Measurements from ENCODE around the gene HKDC1. TPM values are rescaled to one million over a fixed set of nuclear protein-coding genes. Genes with fewer than 3 reads are reported as not detected.

Gene HKDC1
- polyA plus RNA-seq, 1 donor from 2014 or later, result 0.07 TPM

DNA sequence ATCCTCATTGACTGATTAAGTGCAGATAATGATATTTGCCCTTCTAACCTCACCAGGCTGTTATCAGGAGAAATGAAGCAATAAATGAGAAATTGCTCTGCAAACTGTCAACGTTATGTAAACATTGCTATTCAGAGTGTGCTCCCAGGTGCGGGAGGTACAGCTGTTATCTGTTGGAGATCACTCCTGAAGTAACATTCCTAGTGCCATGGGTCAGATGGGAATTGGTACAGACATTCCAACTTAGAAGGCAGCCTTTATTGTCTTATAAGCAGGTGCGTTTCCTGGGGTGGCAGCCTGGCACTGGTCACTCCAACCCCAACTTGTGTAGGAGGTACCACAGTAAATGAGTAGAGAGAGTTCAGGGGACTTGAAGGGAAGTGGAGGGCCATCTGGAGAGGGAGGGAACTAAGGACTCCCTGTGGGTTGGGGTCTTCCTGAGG lies 95.0 kb downstream of the HKDC1 start:
- Histone ChIP-seq H4K20me1 (ENCODE audit: insufficient read depth) (no peaks in the 10 kb centered on the region), H3F3A (ENCODE audit: insufficient read depth, low read length, poor library complexity, severe bottlenecking) (no peaks in the 10 kb centered on the region), H3K4me2 (ENCODE audit: low read length) (no peak overlapping the region), H3K9me2 (ENCODE audit: insufficient read depth, low read length) (no peaks in the 10 kb centered on the region), H3K36me3 (ENCODE audit: insufficient read depth, low read length) (no peaks in the 10 kb centered on the region), H3K27ac (ENCODE audit: low read length) (no peak overlapping the region), H2AFZ (ENCODE audit: low read depth, low read length) (no peak overlapping the region), H3K79me2 (replicated peaks; ENCODE audit: insufficient read depth, low read length) (peaks cover 8% of the 10 kb centered on the region), H3K4me3 (ENCODE audit: low read length) (no peak overlapping the region), H3K9me3 (ENCODE audit: low read length) (no peaks in the 10 kb centered on the region), H3K9ac (ENCODE audit: low read length) (no peak overlapping the region), H3K27me3 (ENCODE audit: insufficient read depth, low read depth, low read length) (no peaks in the 10 kb centered on the region)
- TF ChIP-seq EZH2 (IDR thresholded peaks at IDR 0.05; ENCODE audit: borderline replicate concordance, insufficient read depth, low read length, poor library complexity, severe bottlenecking) (no peak), EP300 (conservative IDR thresholded peaks at IDR 0.05; ENCODE audit: poor library complexity, severe bottlenecking) (no peak), RAD21 (conservative IDR thresholded peaks at IDR 0.05) (no peak), POLR2AphosphoS5 (IDR thresholded peaks at IDR 0.05) (no peak), TAF1 (IDR thresholded peaks at IDR 0.05; ENCODE audit: low read depth) (no peak), MXI1 (conservative IDR thresholded peaks at IDR 0.05; ENCODE audit: poor library complexity, severe bottlenecking) (no peak), SMC3 (conservative IDR thresholded peaks at IDR 0.05; ENCODE audit: poor library complexity) (no peak)
- TF ChIP-seq, protein P1, sequence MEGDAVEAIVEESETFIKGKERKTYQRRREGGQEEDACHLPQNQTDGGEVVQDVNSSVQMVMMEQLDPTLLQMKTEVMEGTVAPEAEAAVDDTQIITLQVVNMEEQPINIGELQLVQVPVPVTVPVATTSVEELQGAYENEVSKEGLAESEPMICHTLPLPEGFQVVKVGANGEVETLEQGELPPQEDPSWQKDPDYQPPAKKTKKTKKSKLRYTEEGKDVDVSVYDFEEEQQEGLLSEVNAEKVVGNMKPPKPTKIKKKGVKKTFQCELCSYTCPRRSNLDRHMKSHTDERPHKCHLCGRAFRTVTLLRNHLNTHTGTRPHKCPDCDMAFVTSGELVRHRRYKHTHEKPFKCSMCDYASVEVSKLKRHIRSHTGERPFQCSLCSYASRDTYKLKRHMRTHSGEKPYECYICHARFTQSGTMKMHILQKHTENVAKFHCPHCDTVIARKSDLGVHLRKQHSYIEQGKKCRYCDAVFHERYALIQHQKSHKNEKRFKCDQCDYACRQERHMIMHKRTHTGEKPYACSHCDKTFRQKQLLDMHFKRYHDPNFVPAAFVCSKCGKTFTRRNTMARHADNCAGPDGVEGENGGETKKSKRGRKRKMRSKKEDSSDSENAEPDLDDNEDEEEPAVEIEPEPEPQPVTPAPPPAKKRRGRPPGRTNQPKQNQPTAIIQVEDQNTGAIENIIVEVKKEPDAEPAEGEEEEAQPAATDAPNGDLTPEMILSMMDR (IDR thresholded peaks at IDR 0.05; ENCODE audit: poor library complexity, severe bottlenecking), result no peak
- TF ChIP-seq, protein P2, sequence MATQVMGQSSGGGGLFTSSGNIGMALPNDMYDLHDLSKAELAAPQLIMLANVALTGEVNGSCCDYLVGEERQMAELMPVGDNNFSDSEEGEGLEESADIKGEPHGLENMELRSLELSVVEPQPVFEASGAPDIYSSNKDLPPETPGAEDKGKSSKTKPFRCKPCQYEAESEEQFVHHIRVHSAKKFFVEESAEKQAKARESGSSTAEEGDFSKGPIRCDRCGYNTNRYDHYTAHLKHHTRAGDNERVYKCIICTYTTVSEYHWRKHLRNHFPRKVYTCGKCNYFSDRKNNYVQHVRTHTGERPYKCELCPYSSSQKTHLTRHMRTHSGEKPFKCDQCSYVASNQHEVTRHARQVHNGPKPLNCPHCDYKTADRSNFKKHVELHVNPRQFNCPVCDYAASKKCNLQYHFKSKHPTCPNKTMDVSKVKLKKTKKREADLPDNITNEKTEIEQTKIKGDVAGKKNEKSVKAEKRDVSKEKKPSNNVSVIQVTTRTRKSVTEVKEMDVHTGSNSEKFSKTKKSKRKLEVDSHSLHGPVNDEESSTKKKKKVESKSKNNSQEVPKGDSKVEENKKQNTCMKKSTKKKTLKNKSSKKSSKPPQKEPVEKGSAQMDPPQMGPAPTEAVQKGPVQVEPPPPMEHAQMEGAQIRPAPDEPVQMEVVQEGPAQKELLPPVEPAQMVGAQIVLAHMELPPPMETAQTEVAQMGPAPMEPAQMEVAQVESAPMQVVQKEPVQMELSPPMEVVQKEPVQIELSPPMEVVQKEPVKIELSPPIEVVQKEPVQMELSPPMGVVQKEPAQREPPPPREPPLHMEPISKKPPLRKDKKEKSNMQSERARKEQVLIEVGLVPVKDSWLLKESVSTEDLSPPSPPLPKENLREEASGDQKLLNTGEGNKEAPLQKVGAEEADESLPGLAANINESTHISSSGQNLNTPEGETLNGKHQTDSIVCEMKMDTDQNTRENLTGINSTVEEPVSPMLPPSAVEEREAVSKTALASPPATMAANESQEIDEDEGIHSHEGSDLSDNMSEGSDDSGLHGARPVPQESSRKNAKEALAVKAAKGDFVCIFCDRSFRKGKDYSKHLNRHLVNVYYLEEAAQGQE (IDR thresholded peaks at IDR 0.05; ENCODE audit: borderline replicate concordance), result no peak

GRCh38 chr10:69315610-69316312 lies 95.6 kb downstream of the HKDC1 start:
- no peaks in the 10 kb centered on the region for H3K9me3 ChIP-seq (ENCODE audit: low read length)
- no peak overlapping the region for H3K4me3 ChIP-seq (ENCODE audit: low read length)
- H3K27me3 ChIP-seq (ENCODE audit: insufficient read depth, low read depth, low read length), result no peaks in the 10 kb centered on the region
- TF ChIP-seq EZH2 (IDR thresholded peaks at IDR 0.05; ENCODE audit: borderline replicate concordance, insufficient read depth, low read length, poor library complexity, severe bottlenecking), result no peak
- TF ChIP-seq, protein P2 (IDR thresholded peaks at IDR 0.05; ENCODE audit: borderline replicate concordance), result no peak
- TF ChIP-seq TAF1 (IDR thresholded peaks at IDR 0.05; ENCODE audit: low read depth), result no peak
- TF ChIP-seq, protein P1 (IDR thresholded peaks at IDR 0.05; ENCODE audit: poor library complexity, severe bottlenecking), result no peak
- no peak for TF ChIP-seq SMC3 (conservative IDR thresholded peaks at IDR 0.05; ENCODE audit: poor library complexity)
- no peak for TF ChIP-seq RAD21 (conservative IDR thresholded peaks at IDR 0.05)
- TF ChIP-seq MXI1 (conservative IDR thresholded peaks at IDR 0.05; ENCODE audit: poor library complexity, severe bottlenecking), result no peak
- no peak for TF ChIP-seq POLR2AphosphoS5 (IDR thresholded peaks at IDR 0.05)
- TF ChIP-seq EP300 (conservative IDR thresholded peaks at IDR 0.05; ENCODE audit: poor library complexity, severe bottlenecking), result no peak
- peaks cover 14% of the 10 kb centered on the region for H3K79me2 ChIP-seq (replicated peaks; ENCODE audit: insufficient read depth, low read length)
- H4K20me1 ChIP-seq (ENCODE audit: insufficient read depth), result no peaks in the 10 kb centered on the region
- no peak overlapping the region for H3K4me2 ChIP-seq (ENCODE audit: low read length)
- H3K9me2 ChIP-seq (ENCODE audit: insufficient read depth, low read length), result no peaks in the 10 kb centered on the region
- no peaks in the 10 kb centered on the region for H3K36me3 ChIP-seq (ENCODE audit: insufficient read depth, low read length)
- no peak overlapping the region for H2AFZ ChIP-seq (ENCODE audit: low read depth, low read length)
- no peaks in the 10 kb centered on the region for H3F3A ChIP-seq (ENCODE audit: insufficient read depth, low read length, poor library complexity, severe bottlenecking)
- no peak overlapping the region for H3K9ac ChIP-seq (ENCODE audit: low read length)
- H3K27ac ChIP-seq (ENCODE audit: low read length), result no peak overlapping the region
